Measurements from ENCODE around the gene LTV1.
A peak's percentile ranks its signal among the peaks of the same experiment; 100 is the strongest.
"Not testable (repeated sequence)": the region's sequence is repeated elsewhere in the genome, so short reads cannot be mapped to it uniquely, and the experiment has no call there.

Gene LTV1, protein sequence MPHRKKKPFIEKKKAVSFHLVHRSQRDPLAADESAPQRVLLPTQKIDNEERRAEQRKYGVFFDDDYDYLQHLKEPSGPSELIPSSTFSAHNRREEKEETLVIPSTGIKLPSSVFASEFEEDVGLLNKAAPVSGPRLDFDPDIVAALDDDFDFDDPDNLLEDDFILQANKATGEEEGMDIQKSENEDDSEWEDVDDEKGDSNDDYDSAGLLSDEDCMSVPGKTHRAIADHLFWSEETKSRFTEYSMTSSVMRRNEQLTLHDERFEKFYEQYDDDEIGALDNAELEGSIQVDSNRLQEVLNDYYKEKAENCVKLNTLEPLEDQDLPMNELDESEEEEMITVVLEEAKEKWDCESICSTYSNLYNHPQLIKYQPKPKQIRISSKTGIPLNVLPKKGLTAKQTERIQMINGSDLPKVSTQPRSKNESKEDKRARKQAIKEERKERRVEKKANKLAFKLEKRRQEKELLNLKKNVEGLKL

DNA sequence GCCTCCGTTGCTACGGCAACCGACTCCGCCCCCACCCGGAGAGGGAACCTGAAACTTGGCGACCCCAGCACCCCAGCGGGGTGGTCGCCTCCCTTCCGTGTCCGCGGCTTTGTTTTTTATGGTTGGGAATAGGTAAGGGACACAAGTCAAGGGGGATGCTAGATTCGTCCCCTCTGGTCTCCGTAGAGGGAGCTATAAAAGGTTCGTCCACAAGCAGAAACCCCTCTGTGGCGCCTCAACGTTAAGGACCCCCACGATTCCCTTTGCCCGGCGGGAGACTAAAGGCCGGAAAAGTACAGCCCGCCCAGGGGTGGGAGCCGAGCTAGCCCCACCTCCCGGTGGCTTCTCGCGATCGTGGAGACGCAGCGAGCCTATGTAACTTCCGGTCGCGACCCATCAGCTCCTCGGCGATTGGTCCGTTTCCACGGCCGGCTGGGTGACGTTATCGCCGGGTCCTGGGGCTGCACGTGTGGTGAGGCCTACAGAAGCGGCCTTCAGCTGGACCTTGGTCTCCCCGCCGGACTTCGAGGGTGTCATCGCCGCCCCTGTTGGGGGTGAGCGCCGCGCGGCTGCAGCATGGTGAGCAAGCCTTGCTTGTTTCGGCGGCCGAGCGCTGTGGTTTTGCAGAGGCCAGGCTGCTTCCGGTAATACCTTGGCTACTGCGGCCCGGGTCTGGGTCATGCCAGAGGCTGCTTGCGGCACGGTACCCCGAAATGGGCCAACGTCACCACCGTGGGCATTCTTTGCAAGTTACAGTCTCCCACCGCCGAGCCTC is at the start of gene LTV1:
Gene LTV1 (plus strand): TSS at position 437 of the 775 bp plus-strand sequence. CDS start 140 bp downstream, at position 577.
- peak; percentile 87 to 91 for DNase-seq

DNA sequence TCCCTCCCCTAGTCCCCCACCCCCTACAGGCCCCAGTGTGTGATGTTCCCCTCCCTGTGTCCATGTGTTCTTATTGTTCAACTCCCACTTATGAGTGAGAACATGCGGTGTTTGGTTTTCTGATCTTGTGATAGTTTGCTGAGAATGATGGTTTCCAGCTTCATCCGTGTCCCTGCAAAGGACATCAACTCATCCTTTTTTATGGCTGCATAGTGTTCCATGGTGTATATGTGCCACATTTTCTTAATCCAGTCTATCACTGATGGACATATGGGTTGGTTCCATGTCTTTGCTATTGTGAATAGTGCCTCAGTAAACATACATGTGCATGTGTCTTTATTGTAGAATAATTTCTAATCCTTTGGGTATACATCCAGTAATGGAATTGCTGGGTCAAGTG is 46.6 kb upstream of the LTV1 start:
- DNase-seq = not testable (repeated sequence)

DNA sequence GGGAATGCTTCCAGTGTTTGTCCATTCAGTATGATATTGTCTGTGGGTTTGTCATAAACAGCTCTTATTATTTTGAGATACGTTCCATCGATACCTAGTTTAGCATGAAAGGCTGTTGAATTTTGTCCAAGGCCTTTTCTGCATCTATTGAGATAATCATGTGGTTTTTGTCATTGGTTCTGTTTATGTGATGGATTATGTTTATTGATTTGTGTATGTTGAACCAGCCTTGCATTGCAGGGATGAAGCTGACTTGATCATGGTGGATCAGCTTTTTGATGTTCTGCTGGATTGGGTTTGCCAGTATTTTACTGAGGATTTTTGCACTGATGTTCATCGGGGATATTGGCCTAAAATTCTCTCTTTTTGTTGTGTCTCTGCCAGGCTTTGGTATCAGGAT is 44.7 kb upstream of the LTV1 start:
- not testable (repeated sequence) for DNase-seq

DNA sequence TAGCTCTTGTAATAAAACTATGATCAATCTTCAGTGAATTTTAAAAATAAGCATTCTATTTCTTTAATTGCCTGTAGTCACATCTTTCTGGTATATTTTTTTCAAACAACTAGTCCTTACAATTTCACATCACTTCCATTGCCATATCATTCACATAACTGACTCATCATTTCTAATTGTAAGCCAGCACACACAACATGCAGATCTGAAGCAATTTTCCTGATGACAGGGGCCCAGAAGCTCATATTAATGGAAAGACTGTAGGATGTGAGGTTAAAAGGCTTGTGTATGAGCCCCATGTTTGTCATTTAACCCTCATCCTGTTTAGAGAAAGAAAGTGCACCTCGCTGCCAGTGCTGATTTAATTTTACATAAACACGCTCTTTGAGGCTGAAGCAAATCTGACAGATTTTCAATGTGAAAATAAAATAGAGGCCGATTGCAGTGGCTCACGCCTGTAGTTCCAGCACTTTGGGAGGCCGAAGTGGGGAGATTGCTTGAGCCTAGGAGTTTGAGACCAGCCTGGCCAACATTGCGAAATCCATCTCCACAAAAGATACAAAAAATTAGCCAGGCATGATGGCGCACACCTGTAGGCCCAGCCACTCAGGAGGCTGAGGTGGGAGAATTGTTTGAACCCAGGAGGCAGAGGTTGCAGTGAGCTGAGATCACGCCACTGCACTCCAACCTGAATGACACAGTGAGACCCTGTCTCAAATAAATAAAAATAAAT is 40.1 kb upstream of the LTV1 start:
- DNase-seq = no peak

DNA sequence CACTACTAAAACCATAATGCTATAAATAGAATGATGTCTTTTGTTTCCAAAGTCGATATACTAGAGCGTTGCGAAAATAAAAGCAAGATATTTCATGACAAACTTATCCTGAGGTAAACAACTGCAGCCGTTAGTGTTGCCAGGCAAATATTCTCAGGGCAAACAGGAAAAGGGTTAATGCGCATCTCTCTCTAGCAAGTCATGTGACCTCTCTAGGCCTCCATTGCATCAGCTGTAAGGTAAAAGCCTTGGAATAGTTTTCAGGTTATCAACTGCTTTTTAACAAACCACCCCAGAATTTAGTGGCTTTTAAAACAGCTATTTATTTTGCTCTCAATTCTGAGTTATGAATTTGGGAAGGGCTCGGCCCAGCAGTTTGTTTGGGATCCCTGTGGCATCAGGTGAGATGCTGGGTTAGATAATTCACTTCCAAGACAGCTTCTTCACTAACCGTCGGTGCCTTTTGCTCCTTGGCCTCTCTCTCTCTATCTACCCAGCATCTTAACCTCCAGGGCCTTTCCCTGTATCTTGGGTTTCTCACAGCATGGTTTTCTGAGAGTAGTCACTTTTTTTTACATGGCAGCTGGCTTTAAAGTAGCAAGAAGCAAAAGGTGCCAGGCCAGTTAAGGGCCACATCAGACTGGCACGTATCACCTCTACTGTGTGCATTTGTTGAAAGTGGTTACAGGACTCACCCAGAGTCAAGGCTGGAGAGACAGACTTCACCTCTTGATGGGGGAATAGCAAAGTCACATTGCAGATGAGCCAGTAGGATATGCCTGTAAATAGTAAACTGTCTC is 39.2 kb upstream of the LTV1 start:
- no peak for DNase-seq

DNA sequence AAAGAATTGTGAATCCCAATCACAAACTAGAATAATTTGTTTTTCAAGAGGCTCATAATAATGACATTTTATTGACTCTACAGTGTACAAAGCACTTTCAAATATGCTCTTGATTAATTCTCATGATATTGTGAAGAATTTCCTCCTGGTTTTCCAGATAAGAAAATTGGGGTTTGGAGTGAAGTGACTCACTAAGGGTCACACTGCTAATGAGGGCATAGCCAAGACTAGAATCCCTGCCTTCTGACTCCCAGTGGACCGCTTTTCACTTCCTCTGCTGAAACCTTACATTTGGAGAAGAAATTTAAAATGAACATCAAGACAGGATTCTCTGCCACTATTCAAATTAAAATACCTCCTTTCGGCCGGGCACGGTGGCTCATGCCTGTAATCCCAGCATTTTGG is 38.3 kb upstream of the LTV1 start:
- DNase-seq = no peak

DNA sequence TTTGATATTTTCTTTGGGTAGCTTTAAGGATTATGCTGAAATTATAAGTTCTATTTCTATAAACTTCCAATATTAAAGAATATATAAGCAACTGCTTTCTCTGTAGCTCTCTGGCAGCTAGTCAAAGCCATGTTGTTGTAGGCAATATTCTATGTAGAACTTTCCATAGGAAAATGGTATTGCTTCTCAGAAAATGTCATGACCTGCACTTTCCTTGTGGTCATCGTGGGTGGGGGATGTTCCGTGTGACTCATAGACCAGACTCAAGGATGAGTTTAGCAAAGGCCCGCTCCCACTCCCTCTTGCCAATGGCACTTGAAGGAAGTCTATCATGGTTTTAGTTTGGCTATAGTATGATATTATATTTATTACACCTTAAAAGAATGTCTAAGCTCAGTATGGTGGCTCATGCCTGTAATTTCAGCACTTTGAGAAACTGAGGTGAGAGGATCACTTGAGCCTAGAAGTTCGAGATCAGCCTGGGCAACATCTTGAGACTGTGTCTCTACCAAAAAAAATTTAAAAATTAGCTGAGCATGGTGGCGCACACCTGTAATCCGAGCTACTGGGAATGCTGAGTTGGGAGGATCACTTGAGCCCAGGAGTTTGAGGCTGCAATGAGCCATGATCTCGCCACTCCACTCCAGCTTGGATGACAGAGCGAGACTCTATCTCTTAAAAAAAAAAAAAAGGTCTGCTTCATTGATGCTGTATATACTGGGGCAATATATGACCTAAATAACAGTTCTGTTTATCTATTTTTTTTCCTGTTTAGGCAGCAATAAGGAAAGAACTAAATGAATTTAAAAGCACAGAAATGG is 36.6 kb upstream of the LTV1 start:
- DNase-seq = peak; percentile 69 to 79

DNA sequence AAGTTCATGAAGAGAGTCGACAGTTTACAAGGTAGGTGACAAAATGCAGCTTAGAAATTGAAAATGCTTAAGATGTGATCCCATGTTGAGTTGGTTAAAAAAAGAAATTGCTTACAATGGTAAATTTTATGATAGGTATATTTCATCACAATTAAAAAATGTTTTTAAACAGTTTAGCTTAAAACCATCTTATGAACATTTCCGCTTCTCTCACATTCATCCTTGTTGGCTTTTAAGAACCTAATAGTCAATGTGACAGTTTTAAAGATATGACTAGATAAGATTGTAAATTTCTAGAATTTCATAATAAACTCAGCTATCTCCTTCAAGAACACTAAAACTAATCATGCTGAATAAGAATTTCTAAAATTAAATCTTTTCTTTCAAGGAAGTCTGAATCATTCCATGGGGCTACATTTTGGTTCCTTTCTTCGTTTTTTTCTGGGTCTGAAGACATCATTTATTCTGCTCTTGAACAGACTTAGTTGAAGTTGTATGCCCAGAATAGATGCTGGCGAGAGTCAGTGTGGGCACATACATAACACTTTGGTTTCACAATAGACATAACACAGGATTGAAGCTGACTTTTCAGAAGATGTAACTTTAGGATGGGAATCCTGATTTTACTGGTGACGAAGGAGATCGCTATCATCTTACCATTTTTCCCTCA is 35.9 kb upstream of the LTV1 start:
- DNase-seq = no peak

DNA sequence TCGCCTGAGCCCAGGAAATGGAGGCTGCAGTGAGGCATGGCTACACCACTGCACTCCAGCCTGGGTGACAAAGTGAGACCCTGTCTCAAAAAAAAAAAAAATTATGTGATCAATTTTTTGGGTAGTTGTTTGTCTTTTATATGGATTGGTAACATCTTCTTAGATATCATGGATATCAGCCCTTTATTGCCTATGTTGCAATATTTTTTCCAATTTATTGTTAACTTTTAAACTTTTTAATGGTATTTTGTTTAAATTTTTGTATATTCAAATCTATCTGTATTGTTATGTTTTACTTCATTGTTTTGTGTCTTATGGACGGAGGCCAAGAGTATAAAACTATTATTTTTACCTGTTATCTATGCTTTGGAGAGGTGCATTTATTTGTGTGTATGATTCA is 32.4 kb upstream of the LTV1 start:
- DNase-seq = no peak

DNA sequence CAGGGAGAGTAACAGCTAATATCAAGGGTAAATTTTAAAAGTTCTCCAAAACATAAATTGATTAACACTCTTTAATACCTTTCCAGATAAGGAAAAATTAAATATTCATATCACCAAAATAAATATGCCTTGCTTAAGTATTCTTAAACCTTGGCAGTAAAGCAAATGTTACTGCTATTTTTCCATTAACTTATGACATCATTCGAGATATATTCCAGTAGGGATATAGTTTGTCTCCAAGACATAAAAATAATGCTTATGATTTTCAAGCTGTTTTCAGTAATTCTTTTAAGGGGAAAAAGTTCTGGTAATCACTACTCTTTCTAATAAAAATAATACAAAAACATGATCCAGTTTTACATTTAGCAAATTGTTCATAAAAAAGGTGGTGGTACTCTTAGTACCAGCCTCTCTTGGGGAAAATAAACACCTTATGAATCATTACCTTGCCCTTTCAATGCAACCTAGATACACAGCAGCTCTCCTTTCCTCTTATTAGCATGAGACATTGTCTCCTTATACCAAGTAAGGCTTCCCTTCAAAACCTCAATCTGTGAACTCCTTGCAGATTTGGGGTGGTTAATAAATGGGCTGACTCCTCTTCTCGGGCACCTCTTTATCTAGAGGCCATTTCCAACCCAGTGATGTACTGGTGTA is 31.5 kb upstream of the LTV1 start:
- no peak for DNase-seq

DNA sequence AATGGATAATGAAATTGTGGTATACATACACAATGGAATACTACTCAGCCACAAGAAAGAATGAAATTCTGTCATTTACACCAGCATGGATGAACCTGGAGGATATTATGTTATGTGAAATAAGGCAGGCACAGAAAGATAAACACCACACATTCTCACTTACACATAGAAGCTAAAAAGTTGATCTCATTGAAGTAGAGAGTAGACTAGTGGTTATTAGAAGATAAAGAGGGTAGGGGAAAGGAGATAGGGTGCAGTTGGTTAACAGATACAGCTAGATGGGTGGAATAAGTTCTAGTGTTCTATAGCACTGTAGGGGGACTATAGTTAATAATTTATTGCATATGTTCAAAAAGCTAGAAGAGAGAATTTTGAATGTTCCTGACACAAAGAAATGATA is 25.5 kb upstream of the LTV1 start:
- no peak for DNase-seq

DNA sequence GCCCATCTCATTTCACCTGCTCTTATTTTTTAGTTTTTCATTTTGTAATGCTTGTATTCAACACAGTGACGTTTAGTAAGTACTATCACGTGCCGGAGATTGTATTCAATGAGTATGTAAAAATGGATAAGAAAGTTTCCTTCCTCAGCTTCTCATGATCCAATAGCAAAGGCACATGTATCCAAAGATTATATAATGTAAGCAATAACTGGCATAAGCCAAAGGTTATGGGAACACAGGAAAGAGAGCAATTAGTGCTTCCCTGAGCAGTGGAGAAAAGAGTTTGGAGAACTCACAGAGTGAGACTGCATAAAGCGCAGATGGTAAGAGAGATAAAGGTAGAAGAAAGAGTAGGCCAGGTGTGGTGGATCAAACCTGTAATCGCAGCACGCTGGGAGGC is 21.8 kb upstream of the LTV1 start:
- no peak for DNase-seq

DNA sequence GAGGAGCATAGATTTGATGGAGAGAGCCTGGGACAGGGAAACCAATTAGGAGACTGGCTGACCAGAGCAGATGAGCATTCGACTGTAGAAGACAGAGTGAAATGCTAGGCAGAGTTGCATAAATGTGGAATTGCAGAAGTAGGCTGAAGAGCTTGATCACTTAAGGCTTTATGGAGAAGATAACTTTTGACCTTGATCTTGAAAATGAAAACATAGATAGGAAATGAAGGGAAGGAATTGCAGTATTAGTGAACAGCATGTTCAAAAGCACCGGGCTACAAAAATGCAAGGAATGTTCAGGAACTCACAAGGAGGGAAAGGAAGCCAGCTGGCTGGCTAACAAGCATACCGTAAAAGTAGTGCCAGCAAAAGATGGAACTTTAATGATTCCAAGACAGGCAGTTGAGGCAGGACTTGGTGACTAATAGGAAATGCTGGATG is 20.5 kb upstream of the LTV1 start:
- no peak for DNase-seq

DNA sequence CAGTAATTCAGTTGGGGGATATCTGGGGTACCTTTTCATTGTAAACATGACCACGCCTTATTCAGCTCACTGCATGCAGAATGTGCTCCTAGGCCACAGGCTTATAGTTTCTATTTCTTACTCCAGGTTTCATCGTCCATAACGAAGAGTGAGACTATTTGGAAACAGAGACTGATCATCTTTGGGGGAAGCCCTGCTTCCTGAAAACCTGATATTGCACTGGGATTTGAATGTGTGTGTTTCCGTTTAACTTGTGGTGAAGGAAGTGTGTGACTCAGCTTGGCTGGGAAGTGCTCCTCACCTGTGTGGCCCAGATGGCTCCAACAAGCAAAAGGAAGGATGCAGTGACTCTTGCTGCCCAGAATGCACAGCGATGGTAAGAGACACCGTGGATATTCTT is 19.6 kb upstream of the LTV1 start:
- DNase-seq = no peak

DNA sequence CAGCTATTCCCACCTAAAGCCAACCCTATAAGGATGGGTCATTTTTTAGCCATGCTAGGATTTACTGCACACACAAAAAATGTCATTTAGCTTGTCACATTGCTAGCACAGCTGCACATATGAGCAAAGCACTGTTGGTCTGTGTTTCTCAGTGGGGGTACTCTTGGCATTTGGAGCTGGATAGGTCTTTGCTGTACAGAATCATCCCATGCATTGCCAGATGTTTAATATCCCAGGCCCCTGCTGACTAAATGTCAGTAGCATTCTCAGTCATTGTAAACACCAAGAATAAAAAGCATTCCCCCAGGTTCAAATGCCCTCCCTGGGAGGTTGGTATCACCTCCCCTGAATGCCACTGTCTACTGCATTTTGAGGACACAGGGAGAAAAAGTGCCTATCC is 14.6 kb upstream of the LTV1 start:
- DNase-seq = no peak

DNA sequence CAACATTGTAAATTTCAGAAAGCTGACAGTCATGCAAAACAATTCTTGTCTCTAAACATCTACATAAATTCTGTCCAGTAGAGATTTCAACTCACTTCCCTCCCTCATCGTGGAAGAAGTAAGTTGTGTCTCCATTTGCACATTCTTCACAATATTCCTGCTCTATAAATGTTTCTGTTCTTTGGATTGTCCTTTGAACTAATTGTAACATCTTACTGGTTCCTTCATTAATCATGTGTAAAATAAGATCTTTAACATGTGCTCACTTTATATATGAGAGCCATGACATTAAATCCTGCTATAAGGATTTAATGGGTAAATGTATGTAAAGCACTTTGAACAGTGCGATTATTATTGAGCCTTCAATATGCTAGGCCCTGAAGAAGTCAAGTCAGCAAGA is 7.0 kb upstream of the LTV1 start:
- DNase-seq = no peak

DNA sequence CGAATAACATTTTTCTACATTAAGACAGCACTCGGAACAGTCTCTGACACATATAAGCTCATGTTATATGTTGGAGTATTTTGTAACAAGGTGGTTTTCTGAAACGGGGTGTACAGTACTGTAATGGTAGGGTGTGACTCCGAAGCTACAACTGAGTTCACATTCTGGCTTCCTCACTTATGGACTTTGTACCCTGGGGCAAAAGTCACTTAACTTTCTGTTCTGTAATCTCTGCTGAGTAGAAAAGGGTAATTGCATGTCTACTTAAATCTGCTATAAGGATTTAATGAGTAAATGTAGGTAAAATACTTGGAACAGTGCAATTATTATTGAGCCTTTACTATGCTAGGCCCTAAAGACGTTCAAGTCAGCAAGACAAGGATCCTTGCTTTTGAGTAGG is 4.7 kb upstream of the LTV1 start:
- DNase-seq = no peak

DNA sequence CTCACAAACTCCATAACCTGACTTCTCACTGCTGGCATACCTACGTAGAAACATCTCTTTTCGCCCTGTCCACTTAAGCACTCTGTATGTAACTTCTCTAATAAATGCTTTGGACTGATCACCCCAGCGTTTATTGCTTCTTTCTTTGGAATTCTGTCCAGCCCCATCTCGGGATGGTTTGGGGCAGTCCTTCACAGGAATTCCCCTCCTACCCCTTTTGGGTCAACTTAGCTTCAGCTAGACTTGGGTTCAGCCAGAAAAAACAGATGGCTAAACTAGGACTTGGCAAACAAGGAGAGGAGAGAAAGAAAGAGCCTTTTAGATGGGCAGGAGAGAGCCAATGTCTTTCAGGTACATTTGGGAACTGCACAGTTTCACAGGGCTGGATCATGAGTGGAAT is 3.9 kb upstream of the LTV1 start:
- DNase-seq = no peak

DNA sequence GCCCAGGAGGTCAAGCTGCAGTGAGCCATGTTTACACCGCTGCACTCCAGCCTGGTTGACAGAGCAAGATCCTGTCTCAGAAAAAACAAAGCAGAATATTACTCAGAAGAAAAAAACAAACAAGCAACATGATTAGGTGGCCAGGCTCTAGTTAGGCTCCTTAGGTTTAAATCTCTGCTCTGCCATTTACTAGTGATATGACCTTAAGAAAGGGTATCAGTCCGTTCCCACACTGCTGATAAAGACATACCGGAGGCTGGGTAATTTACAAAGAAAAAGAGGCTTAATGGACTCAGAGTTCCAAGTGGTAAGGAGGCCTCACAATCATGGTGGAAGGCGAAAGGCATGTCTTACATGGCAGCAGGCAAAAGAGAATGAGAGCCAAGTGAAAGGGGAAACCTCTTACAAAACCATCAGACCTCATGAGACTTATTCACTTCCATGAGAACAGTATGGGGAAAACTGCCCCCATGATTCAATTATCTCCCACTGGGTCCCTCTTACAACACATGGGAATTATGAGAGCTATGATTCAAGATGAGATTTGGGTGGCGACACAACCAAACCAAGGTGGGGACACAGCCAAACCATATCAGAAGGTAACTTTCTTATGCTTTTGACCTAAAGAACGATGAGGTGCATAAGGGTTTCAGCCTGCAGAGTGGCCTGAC is 2.4 kb upstream of the LTV1 start:
- DNase-seq = no peak

DNA sequence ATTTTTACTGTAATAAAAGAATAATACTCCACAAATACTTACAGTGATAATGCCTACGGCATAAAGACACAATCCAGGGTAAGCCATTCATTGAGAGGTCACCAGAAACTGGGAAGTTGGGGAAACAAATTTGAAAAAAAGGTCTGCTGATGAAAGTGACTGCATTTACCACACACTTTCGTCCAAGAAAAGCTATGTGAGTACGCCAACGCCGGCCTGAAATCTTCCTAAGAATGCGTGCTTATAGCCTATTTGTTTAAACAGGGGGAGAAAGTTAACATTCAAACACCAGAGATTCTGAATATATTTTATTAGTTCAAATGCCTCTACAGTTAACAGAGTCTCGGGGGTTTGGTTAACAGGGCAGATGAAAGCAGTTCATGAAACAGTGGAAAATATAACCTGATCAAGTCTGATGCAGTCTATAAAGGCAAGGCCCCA is 657 bp upstream of the LTV1 start:
- no peak for DNase-seq
